GM11168 (cell line): ENCODE data around the gene SMIM35.
"Not testable (repeated sequence)": the region's sequence is repeated elsewhere in the genome, so short reads cannot be mapped to it uniquely, and the experiment has no call there.

ENCODE experiments used
- in situ Hi-C: fragments of 300-500 bp; cut with MboI; formaldehyde crosslinking; loops from one replicate; pipeline ENCODE4 v1.12.0; 2022; ENCODE audit warnings: low sequenced_read_pairs; ENCODE audit not compliant: unreplicated experiment

The SMIM35 gene

GRCh38 chr11:117995472-117995871 is 91.3 kb downstream of the SMIM35 start:
- in situ Hi-C loops, result no loop called here

GRCh38 chr11:117993988-117994745 is 92.6 kb downstream of the SMIM35 start:
- in situ Hi-C loops, result loop anchor here (5.0 kb wide), 1 partner anchor 38 kb away; no protein-coding TSS in a partner anchor

- in situ Hi-C loops, result loop anchor here (5.0 kb wide), 1 partner anchor 40 kb away; no protein-coding TSS in a partner anchor
Observed at GRCh38 chr11:117992620-117993019, 94.1 kb downstream of the SMIM35 start.

GRCh38 chr11:117992136-117992535 is 94.6 kb downstream of the SMIM35 start:
- in situ Hi-C loops, result loop anchor here (5.0 kb wide), 1 partner anchor 40 kb away; no protein-coding TSS in a partner anchor

- in situ Hi-C loops, result loop anchor here (5.0 kb wide), 1 partner anchor 43 kb away; no protein-coding TSS in a partner anchor
Observed at GRCh38 chr11:117989351-117990102, 97.2 kb downstream of the SMIM35 start.

- in situ Hi-C loops, result no loop called here
Observed at GRCh38 chr11:117986981-117987574, 99.7 kb downstream of the SMIM35 start.

- in situ Hi-C loops, result no loop called here
Observed at GRCh38 chr11:117985953-117986887, 100.5 kb downstream of the SMIM35 start, which contains the start of gene IL10RA. Gene IL10RA (plus strand): TSS chr11:117986394. CDS start chr11:117986468, 74 bp downstream.

GRCh38 chr11:117984476-117984875 is 102.3 kb downstream of the SMIM35 start:
- in situ Hi-C loops, result no loop called here

GRCh38 chr11:117983163-117983475 is 103.6 kb downstream of the SMIM35 start:
- in situ Hi-C loops, result no loop called here

GRCh38 chr11:117980720-117981119 is 106.0 kb downstream of the SMIM35 start:
- in situ Hi-C loops, result no loop called here

GRCh38 chr11:117980280-117980679 is 106.5 kb downstream of the SMIM35 start:
- in situ Hi-C loops, result no loop called here

- in situ Hi-C loops, result no loop called here
Observed at GRCh38 chr11:117979481-117980211, 107.1 kb downstream of the SMIM35 start.

- in situ Hi-C loops, result no loop called here
Observed at GRCh38 chr11:117978991-117979390, 107.8 kb downstream of the SMIM35 start.

- in situ Hi-C loops, result not testable (repeated sequence)
Observed at GRCh38 chr11:117978291-117978910, 108.4 kb downstream of the SMIM35 start.

- in situ Hi-C loops, result not testable (repeated sequence)
Observed at GRCh38 chr11:117977612-117978264, 109.0 kb downstream of the SMIM35 start.

- in situ Hi-C loops, result no loop called here
Observed at GRCh38 chr11:117977029-117977428, 109.7 kb downstream of the SMIM35 start.

GRCh38 chr11:117976445-117976844 is 110.3 kb downstream of the SMIM35 start:
- in situ Hi-C loops, result no loop called here

GRCh38 chr11:117973503-117973860 is 113.3 kb downstream of the SMIM35 start:
- in situ Hi-C loops, result no loop called here
